DOHH2 (cell line): Measurements from ENCODE around the gene CPM.
"Not testable (repeated sequence)": the region's sequence is repeated elsewhere in the genome, so short reads cannot be mapped to it uniquely, and the experiment has no call there.

Source experiments
- H3F3A ChIP-seq: fragments of 200-600 bp; sonication (generic), shearing (Covaris generic); 2 replicates; pipeline ENCODE4 v1.6.0; 2016; ENCODE audit warnings: antibody characterized with exemption, mild to moderate bottlenecking; ENCODE audit not compliant: control insufficient read depth, insufficient read depth
- H3K27ac ChIP-seq: fragments of 200-600 bp; sonication (generic); 2 replicates; pipeline ENCODE4 v1.5.1; 2014; ENCODE audit warnings: low read depth, mild to moderate bottlenecking, low read length, moderate library complexity
- H3K27me3 ChIP-seq: fragments of 200-600 bp; sonication (generic); 2 replicates; pipeline ENCODE4 v1.6.1; 2014; ENCODE audit warnings: mild to moderate bottlenecking, low read length, mixed read lengths; ENCODE audit not compliant: control insufficient read depth
- H3K36me3 ChIP-seq: fragments of 200-600 bp; sonication (generic); 2 replicates; pipeline ENCODE4 v1.6.1; 2014; ENCODE audit warnings: mild to moderate bottlenecking, low read length, moderate library complexity, mixed read lengths; ENCODE audit not compliant: control insufficient read depth
- H3K4me1 ChIP-seq: fragments of 200-600 bp; sonication (generic); 2 replicates; pipeline ENCODE4 v1.6.1; 2014; ENCODE audit warnings: mild to moderate bottlenecking, low read length, mixed read lengths; ENCODE audit not compliant: control insufficient read depth
- H3K4me2 ChIP-seq: fragments of 200-600 bp; sonication (generic); 2 replicates; pipeline ENCODE4 v1.6.0; 2014; ENCODE audit warnings: mild to moderate bottlenecking, low read length, moderate library complexity
- H3K4me3 ChIP-seq: fragments of 200-600 bp; sonication (generic); 2 replicates; pipeline ENCODE4 v1.5.1; 2014; ENCODE audit warnings: mild to moderate bottlenecking, low read length, mixed read lengths
- H3K79me2 ChIP-seq: fragments of 200-600 bp; sonication (generic); 2 replicates; pipeline ENCODE4 v1.6.1; 2014; ENCODE audit warnings: mild to moderate bottlenecking, low read length, mixed read lengths; ENCODE audit not compliant: control insufficient read depth
- H3K9me2 ChIP-seq: fragments of 200-600 bp; sonication (generic); replicated peaks from 2 replicates; pipeline ENCODE4 v1.6.1; 2014; ENCODE audit warnings: mild to moderate bottlenecking, low read length, mixed read lengths; ENCODE audit not compliant: control insufficient read depth
- H3K9me3 ChIP-seq: fragments of 200-600 bp; sonication (generic); 2 replicates; pipeline ENCODE4 v1.6.1; 2014; ENCODE audit warnings: antibody characterized with exemption, low read length, mixed read lengths; ENCODE audit not compliant: control insufficient read depth, insufficient read depth
- H4K20me1 ChIP-seq: fragments of 200-600 bp; sonication (generic); 2 replicates; pipeline ENCODE4 v1.6.0; 2014; ENCODE audit warnings: low read depth, mild to moderate bottlenecking, antibody characterized with exemption, low read length, moderate library complexity; ENCODE audit not compliant: control insufficient read depth, insufficient read depth
- CTCF ChIP-seq: fragments of 200-600 bp; sonication (generic); IDR thresholded peaks from one replicate; pipeline ENCODE4 v1.5.1; 2014; ENCODE audit warnings: antibody characterized with exemption, mild to moderate bottlenecking, low read depth, low read length; ENCODE audit not compliant: poor library complexity, severe bottlenecking
- EZH2phosphoT487 ChIP-seq: fragments of 200-600 bp; sonication (generic); IDR thresholded peaks from 2 replicates; pipeline ENCODE4 v1.6.1; 2017; ENCODE audit warnings: borderline replicate concordance, mild to moderate bottlenecking, antibody characterized with exemption, low read length, moderate library complexity, mixed read lengths

Gene CPM

GRCh38 chr12:68809190-68810026, 123.6 kb downstream of the CPM start:
- peak overlapping the region; percentile 96 for H3K27ac ChIP-seq
- H3K79me2 ChIP-seq, result peaks cover 65% of the 10 kb centered on the region
- no peaks in the 10 kb centered on the region for H3K9me3 ChIP-seq
- peak overlapping the region; percentile 88 for H3K4me3 ChIP-seq
- H3K4me2 ChIP-seq, result peak overlapping the region; percentile 80
- peaks cover 12% of the 10 kb centered on the region for H3F3A ChIP-seq
- peaks cover 59% of the 10 kb centered on the region for H3K36me3 ChIP-seq
- H3K9me2 ChIP-seq, result no peaks in the 10 kb centered on the region
- TF ChIP-seq CTCF (no peak), EZH2phosphoT487 (no peak)
- peaks cover 4% of the 10 kb centered on the region; the same call in 1 of the 2 replicates for H4K20me1 ChIP-seq
- H3K4me1 ChIP-seq, result peaks cover 68% of the 10 kb centered on the region
- H3K27me3 ChIP-seq, result no peaks in the 10 kb centered on the region

- Histone ChIP-seq H4K20me1 (peaks cover 4% of the 10 kb centered on the region; the same call in 1 of the 2 replicates), H3K4me1 (peaks cover 68% of the 10 kb centered on the region), H3K27ac (peak overlapping the region; percentile 96), H3K4me2 (peak overlapping the region; percentile 80), H3F3A (peaks cover 13% of the 10 kb centered on the region), H3K9me3 (no peaks in the 10 kb centered on the region), H3K9me2 (no peaks in the 10 kb centered on the region), H3K4me3 (peak overlapping the region; percentile 88), H3K36me3 (peaks cover 52% of the 10 kb centered on the region), H3K79me2 (peaks cover 56% of the 10 kb centered on the region), H3K27me3 (no peaks in the 10 kb centered on the region)
- TF ChIP-seq CTCF, result no peak
- no peak for TF ChIP-seq EZH2phosphoT487
Observed at GRCh38 chr12:68808388-68809189, 124.4 kb downstream of the CPM start.

GRCh38 chr12:68807576-68808387, 125.2 kb downstream of the CPM start, which contains the start of gene MDM2:
Gene MDM2 (plus strand): TSS chr12:68808177. CDS start chr12:68808478, 301 bp downstream.
- Histone ChIP-seq H3K27me3 (no peaks in the 10 kb centered on the region), H3K9me2 (no peaks in the 10 kb centered on the region), H3F3A (peaks cover 13% of the 10 kb centered on the region), H3K4me2 (peak within 1 kb of the TSS; percentile 82), H3K9me3 (no peaks in the 10 kb centered on the region), H3K4me1 (peaks cover 67% of the 10 kb centered on the region), H3K27ac (peak within 1 kb of the TSS; percentile 96), H4K20me1 (peaks cover 4% of the 10 kb centered on the region; the same call in 1 of the 2 replicates), H3K36me3 (peaks cover 44% of the 10 kb centered on the region), H3K4me3 (peak within 1 kb of the TSS; percentile 88), H3K79me2 (peaks cover 48% of the 10 kb centered on the region)
- TF ChIP-seq EZH2phosphoT487 (no peak), CTCF (peak; percentile 74)

GRCh38 chr12:68807274-68807575, 125.7 kb downstream of the CPM start:
- peaks cover 38% of the 10 kb centered on the region for H3K36me3 ChIP-seq
- H3K79me2 ChIP-seq, result peaks cover 43% of the 10 kb centered on the region
- H4K20me1 ChIP-seq, H3K9me2 ChIP-seq, H3K27me3 ChIP-seq, H3K9me3 ChIP-seq: not testable (repeated sequence)
- peak overlapping the region; percentile 82 for H3K4me2 ChIP-seq
- H3K4me3 ChIP-seq, result peak overlapping the region; percentile 88
- peak overlapping the region; percentile 96 for H3K27ac ChIP-seq
- peaks cover 13% of the 10 kb centered on the region for H3F3A ChIP-seq
- peaks cover 66% of the 10 kb centered on the region for H3K4me1 ChIP-seq
